ENCODE data around the gene PHAF1. TPM values are rescaled to one million over a fixed set of nuclear protein-coding genes. Genes with fewer than 3 reads are reported as not detected.

PHAF1 gene
- total RNA-seq, 1 experiment from 2014 or later = 21.9 TPM

GRCh38 chr16:67108931-67109406 is 772 bp upstream of the PHAF1 start:
- no peaks in the 10 kb centered on the region for H3K9me3 Mint-ChIP-seq (ENCODE audit: low read depth, unreplicated experiment)
- peak overlapping the region; percentile 72 for H3K27ac Mint-ChIP-seq (ENCODE audit: unreplicated experiment)
- DNase-seq = no peak
- CTCF ChIA-PET = no interaction called here
- no TSS peak for BruUV-seq (replicated peaks)
- peaks cover 16% of the 10 kb centered on the region for H3K4me1 Mint-ChIP-seq (ENCODE audit: low read depth, unreplicated experiment)
- intact Hi-C loops (cut with micrococcal nuclease; ENCODE audit: unreplicated experiment) = loop anchor here (5.0 kb wide), 1 partner anchor 53 kb away; the partner anchor contains the start of gene HSF4
- peak overlapping the region; percentile 91 for H3K4me3 Mint-ChIP-seq (ENCODE audit: low read depth, unreplicated experiment)
- no peaks in the 10 kb centered on the region for H3K27me3 Mint-ChIP-seq (ENCODE audit: unreplicated experiment)
- TF ChIP-seq CTCF (IDR thresholded peaks at IDR 0.05; ENCODE audit: unreplicated experiment) = no peak
- H3K36me3 Mint-ChIP-seq (ENCODE audit: insufficient read depth, unreplicated experiment) = peaks cover 24% of the 10 kb centered on the region

- no peaks in the 10 kb centered on the region for H3K9me3 Mint-ChIP-seq (ENCODE audit: low read depth, unreplicated experiment)
- H3K27me3 Mint-ChIP-seq (ENCODE audit: unreplicated experiment) = no peaks in the 10 kb centered on the region
- no peak overlapping the region for H3K27ac Mint-ChIP-seq (ENCODE audit: unreplicated experiment)
- no TSS peak for BruUV-seq (replicated peaks)
- no peak overlapping the region for H3K4me3 Mint-ChIP-seq (ENCODE audit: low read depth, unreplicated experiment)
- no peak for DNase-seq
- TF ChIP-seq CTCF (IDR thresholded peaks at IDR 0.05; ENCODE audit: unreplicated experiment) = no peak
- intact Hi-C loops (cut with micrococcal nuclease; ENCODE audit: unreplicated experiment) = no loop called here
- CTCF ChIA-PET = interaction anchor here (0.7 to 1.2 kb wide), 2 partner anchors 43 to 144 kb away, joined by 3 read pairs; no protein-coding TSS in a partner anchor
- H3K4me1 Mint-ChIP-seq (ENCODE audit: low read depth, unreplicated experiment) = peaks cover 30% of the 10 kb centered on the region
- peaks cover 24% of the 10 kb centered on the region for H3K36me3 Mint-ChIP-seq (ENCODE audit: insufficient read depth, unreplicated experiment)
Observed at GRCh38 chr16:67111951-67112444, 2.3 kb downstream of the PHAF1 start.

- CTCF ChIA-PET = interaction anchor here (0.6 to 1.2 kb wide), 4 partner anchors 10 to 145 kb away, joined by 3 to 4 read pairs (median 3); no protein-coding TSS in a partner anchor
- no peak overlapping the region for H3K27ac Mint-ChIP-seq (ENCODE audit: unreplicated experiment)
Observed at GRCh38 chr16:67112591-67113399, 3.1 kb downstream of the PHAF1 start.

GRCh38 chr16:67114793-67115192 is 5.1 kb downstream of the PHAF1 start:
- H3K4me1 Mint-ChIP-seq (ENCODE audit: low read depth, unreplicated experiment) = peaks cover 30% of the 10 kb centered on the region
- H3K36me3 Mint-ChIP-seq (ENCODE audit: insufficient read depth, unreplicated experiment) = peaks cover 16% of the 10 kb centered on the region
- H3K27ac Mint-ChIP-seq (ENCODE audit: unreplicated experiment) = no peak overlapping the region
- no peaks in the 10 kb centered on the region for H3K27me3 Mint-ChIP-seq (ENCODE audit: unreplicated experiment)
- TF ChIP-seq CTCF (IDR thresholded peaks at IDR 0.05; ENCODE audit: unreplicated experiment) = no peak
- BruUV-seq (replicated peaks) = no TSS peak
- CTCF ChIA-PET = interaction anchor here (0.6 kb wide), 1 partner anchor 21 kb away, joined by 4 read pairs; no protein-coding TSS in a partner anchor
- no peaks in the 10 kb centered on the region for H3K9me3 Mint-ChIP-seq (ENCODE audit: low read depth, unreplicated experiment)
- no peak overlapping the region for H3K4me3 Mint-ChIP-seq (ENCODE audit: low read depth, unreplicated experiment)
- intact Hi-C loops (cut with micrococcal nuclease; ENCODE audit: unreplicated experiment) = no loop called here
- DNase-seq = no peak

More at GRCh38 chr16:67112591-67113399, 3.1 kb downstream of the PHAF1 start:
- no TSS peak for BruUV-seq (replicated peaks)
- TF ChIP-seq CTCF (IDR thresholded peaks at IDR 0.05; ENCODE audit: unreplicated experiment) = no peak
- Mint-ChIP-seq H3K9me3 (ENCODE audit: low read depth, unreplicated experiment) (no peaks in the 10 kb centered on the region), H3K36me3 (ENCODE audit: insufficient read depth, unreplicated experiment) (peaks cover 24% of the 10 kb centered on the region), H3K4me1 (ENCODE audit: low read depth, unreplicated experiment) (peaks cover 30% of the 10 kb centered on the region), H3K4me3 (ENCODE audit: low read depth, unreplicated experiment) (no peak overlapping the region), H3K27me3 (ENCODE audit: unreplicated experiment) (no peaks in the 10 kb centered on the region)
- intact Hi-C loops (cut with micrococcal nuclease; ENCODE audit: unreplicated experiment) = no loop called here
- DNase-seq = peak; percentile 16

All from Calu3 (cell line).